ENCODE measurements around the gene JPT1.

DNA sequence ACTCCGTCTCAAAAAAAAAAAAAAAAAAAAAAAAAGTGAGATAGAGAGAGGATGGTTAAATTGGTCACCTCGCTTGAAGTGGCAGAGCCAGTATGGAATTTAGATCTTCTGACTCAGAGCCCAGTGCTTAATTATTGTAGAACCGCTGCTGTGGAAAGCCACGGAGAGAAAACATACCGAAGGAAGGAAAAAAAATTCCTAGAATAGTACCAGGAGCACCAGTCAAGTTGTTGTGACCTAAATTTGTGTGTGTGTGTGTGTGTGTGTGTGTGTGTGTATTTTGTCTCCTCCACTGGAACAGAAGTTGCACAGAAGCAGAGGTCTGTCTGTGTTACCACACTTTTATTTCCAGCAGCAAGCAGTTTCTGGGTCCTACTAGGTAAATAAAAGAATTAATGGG lies 40.6 kb upstream of the JPT1 start:
- TF ChIP-seq, protein P1, sequence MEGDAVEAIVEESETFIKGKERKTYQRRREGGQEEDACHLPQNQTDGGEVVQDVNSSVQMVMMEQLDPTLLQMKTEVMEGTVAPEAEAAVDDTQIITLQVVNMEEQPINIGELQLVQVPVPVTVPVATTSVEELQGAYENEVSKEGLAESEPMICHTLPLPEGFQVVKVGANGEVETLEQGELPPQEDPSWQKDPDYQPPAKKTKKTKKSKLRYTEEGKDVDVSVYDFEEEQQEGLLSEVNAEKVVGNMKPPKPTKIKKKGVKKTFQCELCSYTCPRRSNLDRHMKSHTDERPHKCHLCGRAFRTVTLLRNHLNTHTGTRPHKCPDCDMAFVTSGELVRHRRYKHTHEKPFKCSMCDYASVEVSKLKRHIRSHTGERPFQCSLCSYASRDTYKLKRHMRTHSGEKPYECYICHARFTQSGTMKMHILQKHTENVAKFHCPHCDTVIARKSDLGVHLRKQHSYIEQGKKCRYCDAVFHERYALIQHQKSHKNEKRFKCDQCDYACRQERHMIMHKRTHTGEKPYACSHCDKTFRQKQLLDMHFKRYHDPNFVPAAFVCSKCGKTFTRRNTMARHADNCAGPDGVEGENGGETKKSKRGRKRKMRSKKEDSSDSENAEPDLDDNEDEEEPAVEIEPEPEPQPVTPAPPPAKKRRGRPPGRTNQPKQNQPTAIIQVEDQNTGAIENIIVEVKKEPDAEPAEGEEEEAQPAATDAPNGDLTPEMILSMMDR (IDR thresholded peaks at IDR 0.05), result no peak
- TF ChIP-seq EZH2 (IDR thresholded peaks at IDR 0.05), result no peak
